GM10248 (cell line): ENCODE measurements around the gene ZFP57.

Source experiments
- CTCF ChIA-PET: fragments of 300-600 bp; sonication (Branson Sonifier 250); formaldehyde crosslinking; extraction: SDS; loops from one replicate; lab custom pipeline; 2021; ENCODE audit warnings: antibody characterized with exemption; lab: Yijun Ruan, JAX
- POLR2A ChIA-PET: fragments of 350-650 bp; sonication (Branson Sonifier 250); formaldehyde crosslinking; extraction: SDS; loops from one replicate; lab custom pipeline; 2020; ENCODE audit warnings: antibody characterized with exemption; lab: Yijun Ruan, JAX
- DNase-seq: peaks from one replicate; pipeline ENCODE4 v3.0.0; 2012; ENCODE audit errors: extremely low spot score
- CTCF ChIP-seq: IDR thresholded peaks from 2 replicates; pipeline ENCODE4 v1.5.1; 2012; ENCODE audit warnings: mild to moderate bottlenecking, low read depth; ENCODE audit errors: extremely low read depth, missing control alignments, control extremely low read depth

ZFP57 gene

GRCh38 chr6:29628419-29629281, 52.3 kb downstream of the ZFP57 start:
- ChIA-PET CTCF (interaction anchor here (0.7 to 6.6 kb wide), 7 partner anchors 9 to 68 kb away, joined by 3 to 35 read pairs (median 5); no protein-coding TSS in a partner anchor), POLR2A (no interaction called here)
- peak; percentile 80 for DNase-seq

GRCh38 chr6:29627755-29628418, 53.1 kb downstream of the ZFP57 start:
- no peak for TF ChIP-seq CTCF
- POLR2A ChIA-PET = no interaction called here
- DNase-seq = peak; percentile 64
- CTCF ChIA-PET = interaction anchor here (0.7 to 6.6 kb wide), 8 partner anchors 8 to 68 kb away, joined by 3 to 35 read pairs (median 4); no protein-coding TSS in a partner anchor

More at GRCh38 chr6:29628419-29629281, 52.3 kb downstream of the ZFP57 start:
- peak; percentile 93 for TF ChIP-seq CTCF

- CTCF ChIA-PET = interaction anchor here (1.4 to 6.6 kb wide), 4 partner anchors 15 to 69 kb away, joined by 3 to 35 read pairs (median 4); no protein-coding TSS in a partner anchor
- POLR2A ChIA-PET = no interaction called here
- no peak for DNase-seq
- TF ChIP-seq CTCF = no peak
Observed at GRCh38 chr6:29626948-29627754, 53.8 kb downstream of the ZFP57 start.

GRCh38 chr6:29625337-29625930, 55.5 kb downstream of the ZFP57 start:
- DNase-seq = no peak
- ChIA-PET POLR2A (no interaction called here), CTCF (interaction anchor here (0.7 to 6.6 kb wide), 4 partner anchors 24 to 71 kb away, joined by 3 to 35 read pairs (median 8); no protein-coding TSS in a partner anchor)
- no peak for TF ChIP-seq CTCF

DNA sequence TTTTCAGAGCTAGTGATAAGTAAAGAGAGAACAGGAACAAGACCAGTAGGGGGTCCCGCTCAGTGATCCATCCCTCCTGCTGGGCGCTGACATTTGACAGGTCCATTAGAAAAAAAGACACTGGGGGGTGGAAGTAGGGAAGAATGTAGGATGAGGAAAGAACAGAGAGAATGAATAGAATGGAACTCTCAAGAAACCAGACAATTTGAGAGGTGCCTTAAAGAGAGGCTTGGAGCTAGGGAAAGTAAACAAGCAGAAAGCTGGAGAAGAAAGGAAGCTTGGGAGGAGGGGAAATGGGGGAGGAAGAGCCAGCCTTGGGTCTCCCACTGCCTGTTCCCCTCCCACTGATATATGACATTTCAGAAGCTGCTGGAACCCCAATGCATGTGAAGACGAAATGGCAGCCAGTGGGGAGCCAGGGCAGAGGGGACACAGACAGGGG, 56.4 kb downstream of the ZFP57 start:
- TF ChIP-seq CTCF = no peak
- ChIA-PET POLR2A (no interaction called here), CTCF (interaction anchor here (2.6 to 6.6 kb wide), 2 partner anchors 25 to 29 kb away, joined by 14 to 35 read pairs; no protein-coding TSS in a partner anchor)
- no peak for DNase-seq
